Subcutaneous adipose tissue (tissue), 4 donors: ENCODE data around the gene PLXNA2. TPM values are rescaled to one million over a fixed set of nuclear protein-coding genes. Genes with fewer than 3 reads are reported as not detected.

Experiments
- CTCF ChIP-seq: fragments of 450-650 bp; IDR thresholded peaks from one replicate; pipeline ENCODE4 v1.5.1; 2016; ENCODE audit warnings: low read depth, mild to moderate bottlenecking, control low read depth, antibody characterized with exemption, moderate library complexity
- total RNA-seq, 4 donors: library from RNA; depleted of rRNA; stranded (reverse); fragments of >200 nt; gene quantifications; one replicate each; pipeline ENCODE4 v1.1.0, GENCODE V29; 2016

Gene PLXNA2
- total RNA-seq, 4 donors from 2014 or later, result 6.8 to 37.5 (median 14.3) TPM

GRCh38 chr1:208069317-208069716 is 174.9 kb downstream of the PLXNA2 start:
- no peak for TF ChIP-seq CTCF

- no peak for TF ChIP-seq CTCF
These were observed 175.3 kb downstream of the PLXNA2 start for GRCh38 chr1:208068908-208069307.

DNA sequence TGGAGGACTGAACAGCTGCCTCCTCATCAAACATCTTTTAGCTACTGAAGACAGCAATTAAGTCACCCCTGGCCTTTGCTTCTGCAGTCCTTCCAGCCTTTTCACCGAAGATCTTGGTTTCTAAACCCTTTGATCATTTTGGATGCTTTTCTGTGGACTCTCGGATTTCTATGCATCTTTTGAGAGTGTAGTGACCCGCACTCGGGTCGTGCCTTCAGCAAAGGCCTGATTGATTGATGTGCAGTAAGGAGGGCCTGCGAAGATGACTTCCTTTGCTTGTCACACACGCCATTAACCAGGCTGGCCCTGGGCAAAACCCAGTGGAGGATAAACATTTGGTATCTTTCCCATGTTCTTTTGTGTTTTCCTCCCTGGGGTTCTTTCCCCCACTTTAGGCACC is 175.8 kb downstream of the PLXNA2 start:
- no peak for TF ChIP-seq CTCF

DNA sequence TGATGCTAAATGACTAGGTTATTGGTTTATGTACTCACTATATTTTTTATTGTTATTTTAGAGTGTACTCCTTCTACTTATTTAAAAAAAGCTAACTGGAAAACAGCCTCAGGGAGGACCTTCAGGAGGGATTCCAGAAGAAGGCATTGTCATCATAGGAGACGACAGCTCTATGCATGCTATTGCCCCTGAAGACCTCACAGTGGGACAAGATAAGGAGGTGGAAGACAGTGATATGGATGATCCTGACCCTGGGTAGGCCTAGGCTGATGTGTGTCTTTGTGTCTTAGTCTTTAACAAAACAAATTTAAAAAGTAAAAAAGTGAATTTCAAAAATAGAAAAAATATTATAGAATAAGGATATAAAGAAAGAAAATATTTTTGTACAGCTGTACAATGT is 177.6 kb downstream of the PLXNA2 start:
- no peak for TF ChIP-seq CTCF

DNA sequence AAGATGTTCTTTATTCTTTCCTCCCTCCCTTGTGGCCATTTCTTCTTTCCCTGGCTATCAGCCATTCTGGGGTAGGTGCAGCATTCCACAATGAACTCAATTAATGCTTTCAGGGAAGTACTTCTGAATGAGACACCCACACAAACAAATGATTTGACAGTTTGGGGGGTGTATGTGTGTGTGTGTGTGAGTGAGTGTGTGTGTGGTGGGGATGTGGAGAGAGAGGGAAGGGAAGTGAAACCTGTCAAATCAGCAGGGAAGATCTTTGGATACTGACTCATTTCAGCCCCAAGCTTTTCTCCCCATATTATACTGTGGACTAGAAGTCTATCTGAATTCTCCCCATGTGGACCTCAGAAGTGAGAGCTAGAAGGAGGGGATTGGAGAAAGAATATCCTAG is 178.3 kb downstream of the PLXNA2 start:
- no peak for TF ChIP-seq CTCF

DNA sequence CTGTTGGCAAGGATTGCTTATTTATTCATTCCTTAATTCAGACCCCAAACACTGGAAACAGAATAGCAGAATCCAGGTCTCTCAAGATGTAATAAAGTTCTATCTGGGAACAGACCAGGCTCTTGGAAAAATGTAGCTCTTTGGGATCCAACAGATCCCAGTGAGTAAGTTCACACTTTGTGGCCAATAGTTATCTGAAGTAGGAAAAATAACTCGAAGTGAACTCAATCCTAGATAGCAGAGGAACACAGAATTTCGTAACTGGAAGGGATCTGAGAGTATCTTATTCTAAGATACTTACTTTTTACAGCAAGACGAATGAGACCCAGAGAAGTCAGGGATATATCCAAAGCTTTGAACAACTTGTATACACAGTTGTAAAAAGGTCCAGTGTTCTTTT is 182.6 kb downstream of the PLXNA2 start:
- TF ChIP-seq CTCF, result no peak

DNA sequence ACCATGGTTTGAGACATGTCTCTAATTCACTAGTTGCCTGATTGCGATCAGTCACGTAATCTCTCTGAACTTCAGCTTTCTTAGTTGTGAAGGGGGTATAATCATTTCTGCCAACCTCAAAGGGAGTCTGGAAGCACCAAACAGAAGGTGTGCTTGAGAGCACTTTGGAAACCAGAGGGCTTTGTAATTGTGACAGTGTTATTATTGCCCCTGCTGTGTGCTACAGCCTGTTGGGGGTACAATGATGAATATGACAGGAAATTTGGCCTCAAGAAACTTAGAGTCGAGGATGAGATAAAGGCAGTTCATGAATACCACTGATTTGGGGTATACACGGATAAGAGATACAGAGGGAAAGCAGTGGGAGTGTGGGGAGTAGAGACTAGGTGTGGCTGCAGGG is 183.1 kb downstream of the PLXNA2 start:
- TF ChIP-seq CTCF, result no peak
